Lung (tissue), 12 donors: ENCODE measurements around the gene SLC41A3. TPM values are rescaled to one million over a fixed set of nuclear protein-coding genes. Genes with fewer than 3 reads are reported as not detected.

Source experiments
- ATAC-seq: fragments of 200-7000 bp; cut with Tn5 transposase; one replicate; pipeline ENCODE4 v1.9.1; 2020; ENCODE audit warnings: moderate number of reproducible peaks; ENCODE audit not compliant: insufficient read depth, low FRiP score
- DNase-seq, 3 donors: peaks; one replicate each; pipeline ENCODE4 v3.0.0-alpha.2; 2013 to 2017
- H3K27ac ChIP-seq, 2 donors: one replicate each; pipeline ENCODE4 v1.5.1; 2013; ENCODE audit warnings: mild to moderate bottlenecking in 2 of 2, moderate library complexity in 2 of 2, control low read depth in 1 of 2, inconsistent platforms in 1 of 2, low read depth in 1 of 2, low read length in 1 of 2
- H3K27me3 ChIP-seq, 3 donors: one replicate each; pipeline ENCODE4 v1.5.1; 2013; ENCODE audit warnings: low read length in 2 of 3; ENCODE audit not compliant: control insufficient read depth in 3 of 3, insufficient read depth in 3 of 3
- H3K36me3 ChIP-seq, 4 donors: one replicate each; pipeline ENCODE4 v1.5.1; 2013; ENCODE audit warnings: low read length in 4 of 4, mild to moderate bottlenecking in 1 of 4, moderate library complexity in 1 of 4; ENCODE audit not compliant: control insufficient read depth in 4 of 4, insufficient read depth in 4 of 4
- H3K4me1 ChIP-seq, 5 donors: one replicate each; pipeline ENCODE4 v1.5.1; 2013; ENCODE audit warnings: low read length in 5 of 5, mild to moderate bottlenecking in 2 of 5, moderate library complexity in 1 of 5; ENCODE audit not compliant: control insufficient read depth in 5 of 5, insufficient read depth in 5 of 5
- H3K4me3 ChIP-seq: one replicate; pipeline ENCODE4 v1.5.1; 2013; ENCODE audit warnings: mild to moderate bottlenecking, control low read depth, moderate library complexity
- H3K9ac ChIP-seq, 2 donors: one replicate each; pipeline ENCODE4 v1.5.1; 2013; ENCODE audit warnings: low read length in 2 of 2, control low read depth in 1 of 2; ENCODE audit not compliant: insufficient read depth in 1 of 2
- H3K9me3 ChIP-seq, 4 donors: one replicate each; pipeline ENCODE4 v1.5.1; 2013; ENCODE audit warnings: low read length in 3 of 4, mild to moderate bottlenecking in 1 of 4, moderate library complexity in 1 of 4; ENCODE audit not compliant: control insufficient read depth in 4 of 4, insufficient read depth in 3 of 4
- CTCF ChIP-seq: IDR thresholded peaks from 2 replicates; pipeline ENCODE4 v1.5.1; 2012; ENCODE audit warnings: mild to moderate bottlenecking; ENCODE audit errors: control extremely low read depth, extremely low read depth
- WGBS, 2 donors: extraction: QIAGEN DNeasy Blood & Tissue Kit; methylation state at CpG; one replicate each; pipeline ENCODE4 v1.1.7; 2013; 5-methylcytosine and 5-hydroxymethylcytosine counted together
- polyA plus RNA-seq, 2 donors: library from polyadenylated mRNA; stranded (reverse); fragments of 200-250 nt; gene quantifications; one replicate each; pipeline ENCODE4 v1.2.1, GENCODE V29; 2013
- total RNA-seq, 2 donors: library from RNA; depleted of rRNA in 1 of 2; stranded (reverse); fragments of >200 nt in 1 of 2; gene quantifications; one replicate each; pipeline ENCODE4 v1.2.1, GENCODE V29; 2014 to 2021
- donor health status: control.
- donor health status: control.
- donor health status: Bipolar disorder and iron deficiency.
- donor health status: healthy.
- donor health status: DM: yes; HTN: yes; CAD: no.

Gene SLC41A3
- total and polyA plus RNA-seq, 4 donors, result 16.9 to 50.2 (median 34.8) TPM

DNA sequence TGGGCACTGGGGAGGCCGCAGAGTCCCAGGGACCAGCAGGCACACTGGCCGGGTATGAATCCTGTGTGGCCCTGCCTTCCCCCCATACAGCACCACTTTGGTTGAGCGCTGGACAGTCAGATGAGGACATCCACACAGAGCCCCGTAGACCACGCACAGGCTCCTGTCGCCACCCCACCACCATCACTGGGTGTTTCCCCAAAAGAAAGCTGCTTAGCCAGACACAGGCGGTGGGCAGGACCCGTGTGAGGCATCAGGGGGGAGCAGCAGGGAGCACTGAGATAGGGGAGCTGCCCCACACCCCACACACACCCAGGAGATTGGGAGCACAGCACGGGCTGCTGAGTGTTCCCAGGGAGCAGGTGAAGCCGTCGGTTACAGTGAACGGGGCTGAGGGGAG lies 42.4 kb upstream of the SLC41A3 start:
- TF ChIP-seq CTCF, result no peak
- Histone ChIP-seq H3K9me3 (peaks cover 0 to 2% (median 0%) of the 10 kb centered on the region in 4 donors), H3K27ac (no peak overlapping the region), H3K36me3 (no peaks in the 10 kb centered on the region), H3K4me1 (peaks cover 0 to 8% (median 0%) of the 10 kb centered on the region in 5 donors), H3K27me3 (no peaks in the 10 kb centered on the region), H3K4me3 (no peak overlapping the region), H3K9ac (no peak overlapping the region)
- DNase-seq (peak in 1 of 3 donors; percentile 2), ATAC-seq (no peak)
- WGBS, 2 donors, result 87 to 94% methylated on average over 12 of the region's 12 CpGs

DNA sequence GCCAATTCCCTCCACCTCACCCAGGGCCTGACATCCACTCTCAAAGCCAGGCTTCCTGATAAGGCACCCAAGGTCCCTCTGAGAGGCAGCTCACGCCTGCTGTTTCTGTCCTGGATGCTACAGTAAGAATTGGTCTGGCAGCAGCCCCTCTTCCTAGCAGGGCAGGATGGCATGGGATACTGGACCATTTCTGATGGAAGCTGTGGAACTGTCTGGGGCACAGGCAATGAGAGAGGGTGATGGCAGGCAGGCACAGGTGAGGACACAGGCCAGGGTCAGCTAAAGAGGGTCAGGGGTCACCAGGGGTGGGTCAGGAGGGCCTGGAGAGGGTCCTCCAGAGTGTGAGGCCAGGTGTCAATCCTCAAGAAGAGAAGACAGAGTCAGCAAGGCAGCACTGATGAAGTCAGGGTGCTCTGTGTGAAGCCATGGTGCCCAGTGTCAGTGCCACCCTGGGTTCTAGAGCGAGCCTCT lies 41.9 kb upstream of the SLC41A3 start:
- Histone ChIP-seq H3K27me3 (no peaks in the 10 kb centered on the region), H3K27ac (no peak overlapping the region), H3K36me3 (no peaks in the 10 kb centered on the region), H3K9me3 (peaks cover 0 to 2% (median 0%) of the 10 kb centered on the region in 4 donors), H3K4me3 (no peak overlapping the region), H3K9ac (no peak overlapping the region), H3K4me1 (peaks cover 0 to 8% (median 0%) of the 10 kb centered on the region in 5 donors)
- no peak for ATAC-seq
- whole genome bisulfite sequencing, 2 donors, result 46 to 75% methylated on average over 2 of the region's 2 CpGs
- DNase-seq, result peak in 1 of 3 donors; percentile 8
- TF ChIP-seq CTCF, result no peak

GRCh38 chr3:126125341-126125740 lies 41.4 kb upstream of the SLC41A3 start:
- ATAC-seq (no peak), DNase-seq (peak in 1 of 3 donors; percentile 7)
- no peak overlapping the region for H3K4me3 ChIP-seq
- TF ChIP-seq CTCF, result no peak
- no peaks in the 10 kb centered on the region for H3K27me3 ChIP-seq
- H3K4me1 ChIP-seq, result peaks cover 0 to 8% (median 0%) of the 10 kb centered on the region in 5 donors
- H3K9me3 ChIP-seq, result peaks cover 0 to 2% (median 0%) of the 10 kb centered on the region in 4 donors
- H3K27ac ChIP-seq, result no peak overlapping the region
- H3K36me3 ChIP-seq, result no peaks in the 10 kb centered on the region
- H3K9ac ChIP-seq, result no peak overlapping the region
- 89 to 91% methylated on average over 5 of the region's 5 CpGs for WGBS, 2 donors

DNA sequence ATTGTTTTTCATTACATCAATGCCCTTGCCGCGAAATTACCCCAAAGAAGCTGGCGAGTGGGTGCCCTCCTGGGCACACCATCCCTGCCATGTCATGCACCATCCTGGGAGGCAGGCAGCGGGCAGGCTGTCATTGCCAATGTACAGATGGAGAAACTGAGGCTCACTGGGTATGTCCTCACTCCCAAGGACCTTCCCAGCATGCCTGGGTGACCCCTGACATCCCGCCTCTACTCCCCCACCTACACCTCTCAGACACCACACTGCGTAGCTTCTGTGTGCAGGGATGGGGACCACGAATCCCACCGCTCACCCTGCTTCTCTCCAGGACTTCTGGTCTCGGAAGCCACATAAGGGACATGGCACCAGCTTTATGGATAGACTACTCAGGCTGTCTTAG lies 41.0 kb upstream of the SLC41A3 start:
- H3K36me3 ChIP-seq, result no peaks in the 10 kb centered on the region
- H3K27me3 ChIP-seq, result no peaks in the 10 kb centered on the region
- peaks cover 0 to 2% (median 0%) of the 10 kb centered on the region in 4 donors for H3K9me3 ChIP-seq
- peaks cover 0 to 9% (median 0%) of the 10 kb centered on the region in 5 donors for H3K4me1 ChIP-seq
- no peak overlapping the region for H3K9ac ChIP-seq
- DNase-seq (no peak), ATAC-seq (no peak)
- 82 to 86% methylated on average over 9 of the region's 9 CpGs for WGBS, 2 donors
- no peak for TF ChIP-seq CTCF
- no peak overlapping the region for H3K27ac ChIP-seq
- H3K4me3 ChIP-seq, result no peak overlapping the region
